ENCODE measurements around the gene CNST.
"Not testable (repeated sequence)": the region's sequence is repeated elsewhere in the genome, so short reads cannot be mapped to it uniquely, and the experiment has no call there.

CNST gene

GRCh38 chr1:246559310-246559709, 6.9 kb upstream of the CNST start:
- DNase-seq: no peak

- not testable (repeated sequence) for DNase-seq
These were observed 5.4 kb upstream of the CNST start for GRCh38 chr1:246560833-246561232.

- no peak for DNase-seq
These were observed 1.2 kb upstream of the CNST start for GRCh38 chr1:246564839-246565750.

GRCh38 chr1:246565751-246566127, 517 bp upstream of the CNST start:
- DNase-seq: no peak

- DNase-seq: no peak
These were observed 773 bp downstream of the CNST start for GRCh38 chr1:246566813-246567645.

GRCh38 chr1:246567646-246568235, 1.5 kb downstream of the CNST start:
- DNase-seq: no peak

GRCh38 chr1:246569248-246570238, 3.3 kb downstream of the CNST start:
- DNase-seq: peak; percentile 21

GRCh38 chr1:246571309-246571708, 5.1 kb downstream of the CNST start:
- DNase-seq: not testable (repeated sequence)

GRCh38 chr1:246571953-246572352, 5.7 kb downstream of the CNST start:
- DNase-seq: no peak

- DNase-seq: no peak
These were observed 6.5 kb downstream of the CNST start for GRCh38 chr1:246572785-246573184.

- DNase-seq: no peak
These were observed 7.2 kb downstream of the CNST start for GRCh38 chr1:246573491-246573890.

GRCh38 chr1:246576709-246577032, 10.4 kb downstream of the CNST start:
- DNase-seq: no peak

- no peak for DNase-seq
These were observed 10.9 kb downstream of the CNST start for GRCh38 chr1:246577082-246577719.

- no peak for DNase-seq
These were observed 11.5 kb downstream of the CNST start for GRCh38 chr1:246577720-246578106.

- no peak for DNase-seq
These were observed 13.6 kb downstream of the CNST start for GRCh38 chr1:246579818-246580217.

GRCh38 chr1:246580497-246581370, 14.5 kb downstream of the CNST start:
- no peak for DNase-seq

- DNase-seq: no peak
These were observed 16.2 kb downstream of the CNST start for GRCh38 chr1:246582301-246583055.

- no peak for DNase-seq
These were observed 16.8 kb downstream of the CNST start for GRCh38 chr1:246583056-246583440.

GRCh38 chr1:246583448-246584185, 17.4 kb downstream of the CNST start:
- DNase-seq: no peak

Measured in activated CD4-positive, alpha-beta T cell treated with anti-CD3 and anti-CD28 coated beads, Interleukin-2, amount 50 U/mL, for 1 hour (primary cell).